ENCODE results near the gene XCL1. TPM values are rescaled to one million over a fixed set of nuclear protein-coding genes. Genes with fewer than 3 reads are reported as not detected.
"Not testable (repeated sequence)": the region's sequence is repeated elsewhere in the genome, so short reads cannot be mapped to it uniquely, and the experiment has no call there.

XCL1 gene
- total RNA-seq, 1 donor from 2014 or later: 0.38 TPM

DNA sequence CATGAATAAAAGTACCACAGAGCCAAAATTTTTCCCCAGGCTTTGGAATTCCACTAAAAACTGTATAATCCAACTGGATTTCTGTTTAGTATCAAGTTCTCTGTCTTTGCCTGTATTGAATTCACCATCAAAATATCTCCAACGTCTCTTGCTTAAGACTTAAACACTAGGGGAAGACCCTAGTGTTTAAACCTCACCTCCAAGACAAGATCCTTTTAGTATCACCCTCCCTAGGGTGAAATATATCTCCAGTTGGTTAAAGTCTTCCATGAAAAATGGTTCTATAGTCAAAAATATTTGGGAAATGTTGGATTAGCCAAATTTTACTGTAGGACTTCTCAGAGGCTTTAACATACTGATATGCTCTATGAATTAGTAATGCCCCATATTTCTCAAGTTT lies 8.1 kb upstream of the XCL1 start:
- Mint-ChIP-seq H3K4me1 (ENCODE audit: unreplicated experiment) (no peaks in the 10 kb centered on the region), H3K36me3 (ENCODE audit: unreplicated experiment) (no peaks in the 10 kb centered on the region)

GRCh38 chr1:168570652-168571051 lies 5.8 kb upstream of the XCL1 start:
- no peaks in the 10 kb centered on the region for H3K36me3 Mint-ChIP-seq (ENCODE audit: unreplicated experiment)
- DNase-seq (ENCODE audit: extremely low spot score, unreplicated experiment): no peak
- no peak overlapping the region for H3K4me3 Mint-ChIP-seq (ENCODE audit: unreplicated experiment)

More for the DNA sequence above, 8.1 kb upstream of the XCL1 start:
- peaks cover 2% of the 10 kb centered on the region for H3K9me3 Mint-ChIP-seq (ENCODE audit: unreplicated experiment)
- H3K27me3 Mint-ChIP-seq (ENCODE audit: unreplicated experiment): peaks cover 69% of the 10 kb centered on the region
- H3K4me3 Mint-ChIP-seq (ENCODE audit: unreplicated experiment): no peak overlapping the region
- TF ChIP-seq CTCF (IDR thresholded peaks at IDR 0.05): no peak
- no peak overlapping the region for H3K27ac Mint-ChIP-seq (ENCODE audit: unreplicated experiment)
- no peak for DNase-seq (ENCODE audit: extremely low spot score, unreplicated experiment)

DNA sequence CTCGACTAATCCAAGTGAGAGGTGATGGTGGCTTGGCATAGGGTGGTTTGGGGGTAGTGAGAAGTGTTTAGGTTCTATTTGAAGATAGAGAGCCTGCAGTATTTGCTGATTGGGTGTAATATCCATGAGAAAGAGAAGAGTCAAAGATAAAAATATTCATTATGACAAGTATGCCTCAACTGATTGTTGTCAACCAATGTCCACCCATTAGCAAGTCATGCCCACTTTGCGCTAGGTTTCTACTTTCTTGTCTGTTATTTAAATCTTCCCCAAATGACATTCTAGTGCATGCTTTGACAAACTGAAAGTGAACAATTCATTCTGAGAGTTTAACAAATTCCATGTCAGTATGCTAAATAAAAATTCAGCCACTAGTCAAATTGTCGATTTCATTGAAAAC lies 3.8 kb upstream of the XCL1 start:
- Mint-ChIP-seq H3K27me3 (ENCODE audit: unreplicated experiment) (peaks cover 59% of the 10 kb centered on the region), H3K4me3 (ENCODE audit: unreplicated experiment) (no peak overlapping the region)

More at GRCh38 chr1:168570652-168571051, 5.8 kb upstream of the XCL1 start:
- Mint-ChIP-seq H3K9me3 (ENCODE audit: unreplicated experiment) (no peaks in the 10 kb centered on the region), H3K27me3 (ENCODE audit: unreplicated experiment) (peaks cover 61% of the 10 kb centered on the region), H3K4me1 (ENCODE audit: unreplicated experiment) (no peaks in the 10 kb centered on the region), H3K27ac (ENCODE audit: unreplicated experiment) (no peak overlapping the region)
- no peak for TF ChIP-seq CTCF (IDR thresholded peaks at IDR 0.05)

DNA sequence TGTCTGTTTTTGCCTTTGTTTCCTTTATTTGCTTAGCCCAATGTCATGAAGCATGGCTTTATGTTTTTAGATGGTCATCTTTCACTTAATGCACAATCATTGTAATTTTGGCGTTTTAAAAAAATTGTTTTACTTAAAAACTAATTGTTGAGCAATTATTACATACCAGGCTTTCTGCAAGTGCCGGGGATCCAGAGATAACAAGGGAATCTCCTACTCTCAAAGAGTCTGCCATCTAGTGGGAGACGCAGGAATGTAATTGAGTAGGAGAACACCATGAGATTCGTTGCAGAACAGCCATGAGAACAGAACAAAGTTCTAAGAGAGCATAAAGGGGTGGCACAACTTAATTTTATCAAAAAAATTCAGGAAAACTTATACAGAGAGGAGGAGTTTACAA lies 2.2 kb upstream of the XCL1 start:
- peak; percentile 58 for TF ChIP-seq CTCF (IDR thresholded peaks at IDR 0.05)
- not testable (repeated sequence) for H3K9me3 Mint-ChIP-seq (ENCODE audit: unreplicated experiment); H3K4me1 Mint-ChIP-seq (ENCODE audit: unreplicated experiment); DNase-seq (ENCODE audit: extremely low spot score, unreplicated experiment); H3K4me3 Mint-ChIP-seq (ENCODE audit: unreplicated experiment); H3K36me3 Mint-ChIP-seq (ENCODE audit: unreplicated experiment); H3K27ac Mint-ChIP-seq (ENCODE audit: unreplicated experiment)
- H3K27me3 Mint-ChIP-seq (ENCODE audit: unreplicated experiment): peaks cover 47% of the 10 kb centered on the region

More for the DNA sequence above, 3.8 kb upstream of the XCL1 start:
- Mint-ChIP-seq H3K36me3 (ENCODE audit: unreplicated experiment) (no peaks in the 10 kb centered on the region), H3K4me1 (ENCODE audit: unreplicated experiment) (no peaks in the 10 kb centered on the region), H3K27ac (ENCODE audit: unreplicated experiment) (no peak overlapping the region), H3K9me3 (ENCODE audit: unreplicated experiment) (no peaks in the 10 kb centered on the region)
- no peak for TF ChIP-seq CTCF (IDR thresholded peaks at IDR 0.05)
- no peak for DNase-seq (ENCODE audit: extremely low spot score, unreplicated experiment)

GRCh38 chr1:168578531-168579185 lies 2.3 kb downstream of the XCL1 start:
- Mint-ChIP-seq H3K4me1 (ENCODE audit: unreplicated experiment) (peaks cover 17% of the 10 kb centered on the region), H3K27me3 (ENCODE audit: unreplicated experiment) (peaks cover 13% of the 10 kb centered on the region)
- not testable (repeated sequence) for H3K9me3 Mint-ChIP-seq (ENCODE audit: unreplicated experiment); H3K4me3 Mint-ChIP-seq (ENCODE audit: unreplicated experiment); H3K36me3 Mint-ChIP-seq (ENCODE audit: unreplicated experiment); H3K27ac Mint-ChIP-seq (ENCODE audit: unreplicated experiment); DNase-seq (ENCODE audit: extremely low spot score, unreplicated experiment)

GRCh38 chr1:168580290-168580689 lies 3.9 kb downstream of the XCL1 start:
- H3K27ac Mint-ChIP-seq (ENCODE audit: unreplicated experiment); H3K36me3 Mint-ChIP-seq (ENCODE audit: unreplicated experiment); H3K4me3 Mint-ChIP-seq (ENCODE audit: unreplicated experiment); H3K27me3 Mint-ChIP-seq (ENCODE audit: unreplicated experiment); DNase-seq (ENCODE audit: extremely low spot score, unreplicated experiment); H3K9me3 Mint-ChIP-seq (ENCODE audit: unreplicated experiment): not testable (repeated sequence)
- peaks cover 30% of the 10 kb centered on the region for H3K4me1 Mint-ChIP-seq (ENCODE audit: unreplicated experiment)

- not testable (repeated sequence) for H3K36me3 Mint-ChIP-seq (ENCODE audit: unreplicated experiment); DNase-seq (ENCODE audit: extremely low spot score, unreplicated experiment); H3K27me3 Mint-ChIP-seq (ENCODE audit: unreplicated experiment); H3K27ac Mint-ChIP-seq (ENCODE audit: unreplicated experiment); H3K9me3 Mint-ChIP-seq (ENCODE audit: unreplicated experiment); H3K4me3 Mint-ChIP-seq (ENCODE audit: unreplicated experiment)
- peaks cover 37% of the 10 kb centered on the region for H3K4me1 Mint-ChIP-seq (ENCODE audit: unreplicated experiment)
Observed at GRCh38 chr1:168580991-168581390, 4.6 kb downstream of the XCL1 start.

All from osteocyte (in vitro differentiated cells).